Kidney epithelial cell (primary cell): ENCODE results near the gene PRKCA. TPM values are rescaled to one million over a fixed set of nuclear protein-coding genes. Genes with fewer than 3 reads are reported as not detected.

Experiments used
- DNase-seq: peaks from one replicate; pipeline ENCODE4 v3.0.0-alpha.2; 2010; ENCODE audit warnings: low read depth
- H3K27me3 ChIP-seq: 2 replicates; pipeline ENCODE4 v1.6.0; 2011; ENCODE audit warnings: low read length; ENCODE audit not compliant: control insufficient read depth, insufficient read depth
- H3K36me3 ChIP-seq: 2 replicates; pipeline ENCODE4 v1.5.1; 2011; ENCODE audit warnings: low read length; ENCODE audit not compliant: control insufficient read depth, insufficient read depth
- H3K4me3 ChIP-seq: 2 replicates; pipeline ENCODE4 v1.5.1; 2011; ENCODE audit warnings: low read depth, mild to moderate bottlenecking, control low read depth, low read length
- CTCF ChIP-seq: IDR thresholded peaks from 2 replicates; pipeline ENCODE4 v1.5.1; 2011; ENCODE audit warnings: mild to moderate bottlenecking, moderate library complexity, low read length, control low read depth, inconsistent platforms; ENCODE audit not compliant: insufficient read depth, poor library complexity, severe bottlenecking
- total RNA-seq: library from RNA; depleted of rRNA; stranded (reverse); fragments of >200 nt; gene quantifications from 2 replicates; pipeline ENCODE4 v1.2.3, GENCODE V29; 2015

The PRKCA gene
- total RNA-seq, 1 donor from 2014 or later, result 5.7 TPM

- Histone ChIP-seq H3K4me3 (no peak overlapping the region), H3K27me3 (no peaks in the 10 kb centered on the region), H3K36me3 (no peaks in the 10 kb centered on the region)
- DNase-seq, result no peak
- TF ChIP-seq CTCF, result no peak
Measured at GRCh38 chr17:66746736-66747135, 444.3 kb downstream of the PRKCA start.

- Histone ChIP-seq H3K4me3 (no peak overlapping the region), H3K36me3 (no peaks in the 10 kb centered on the region), H3K27me3 (no peaks in the 10 kb centered on the region)
- DNase-seq, result no peak
- no peak for TF ChIP-seq CTCF
Measured at GRCh38 chr17:66747578-66748275, 445.3 kb downstream of the PRKCA start.

GRCh38 chr17:66748578-66748977 lies 446.2 kb downstream of the PRKCA start:
- Histone ChIP-seq H3K36me3 (no peaks in the 10 kb centered on the region), H3K4me3 (no peak overlapping the region), H3K27me3 (no peaks in the 10 kb centered on the region)
- no peak for TF ChIP-seq CTCF
- no peak for DNase-seq

- DNase-seq, result no peak
- Histone ChIP-seq H3K36me3 (no peaks in the 10 kb centered on the region), H3K27me3 (no peaks in the 10 kb centered on the region), H3K4me3 (no peak overlapping the region)
- TF ChIP-seq CTCF, result no peak
Measured at GRCh38 chr17:66749217-66749832, 446.9 kb downstream of the PRKCA start.

- TF ChIP-seq CTCF, result no peak
Measured at GRCh38 chr17:66750116-66750515, 447.7 kb downstream of the PRKCA start.

More at GRCh38 chr17:66750116-66750515, 447.7 kb downstream of the PRKCA start:
- Histone ChIP-seq H3K36me3 (no peaks in the 10 kb centered on the region), H3K27me3 (no peaks in the 10 kb centered on the region), H3K4me3 (no peak overlapping the region)
- DNase-seq, result no peak
